Vagina (tissue), 2 donors: ENCODE results near the gene P3H4. TPM values are rescaled to one million over a fixed set of nuclear protein-coding genes. Genes with fewer than 3 reads are reported as not detected.

Source experiments
- DNase-seq, 2 donors: peaks; one replicate each; pipeline ENCODE4 v3.0.0-alpha.2; 2017; ENCODE audit errors: extremely low spot score in 2 of 2
- H3K27ac ChIP-seq: fragments of 200-600 bp; sonication (generic); one replicate; pipeline ENCODE4 v1.5.1; 2019
- H3K27me3 ChIP-seq: fragments of 200-600 bp; sonication (generic); one replicate; pipeline ENCODE4 v1.5.1; 2019
- H3K36me3 ChIP-seq, 2 donors: fragments of 200-600 bp; sonication (generic); one replicate each; pipeline ENCODE4 v1.5.1; 2017 to 2019
- H3K4me1 ChIP-seq: fragments of 200-600 bp; sonication (generic); one replicate; pipeline ENCODE4 v1.5.1; 2019
- H3K4me3 ChIP-seq, 2 donors: fragments of 200-600 bp; sonication (generic); 1 replicate in 1 of 2; 2 replicates in 1 of 2; pipeline ENCODE4 v1.5.1; 2016 to 2019
- H3K9me3 ChIP-seq: fragments of 200-600 bp; sonication (generic); one replicate; pipeline ENCODE4 v1.5.1; 2019
- POLR2A ChIP-seq, 2 donors: fragments of 450-650 bp; IDR thresholded peaks; one replicate each; pipeline ENCODE4 v1.6.1; 2017; ENCODE audit warnings: antibody characterized with exemption in 2 of 2, mild to moderate bottlenecking in 2 of 2, moderate library complexity in 2 of 2
- POLR2AphosphoS5 ChIP-seq, 2 donors: sonication (generic); formaldehyde crosslinking; IDR thresholded peaks; one replicate each; pipeline ENCODE4 v1.9.0; 2017; ENCODE audit warnings: antibody characterized with exemption in 2 of 2, mild to moderate bottlenecking in 2 of 2, low read depth in 1 of 2; ENCODE audit not compliant: insufficient read depth in 1 of 2
- intact Hi-C: fragments of 100-400 bp; cut with DNase I; formaldehyde crosslinking; loops from one replicate; pipeline ENCODE4 v1.15.1; 2023
- total RNA-seq: library from RNA; depleted of rRNA; stranded (reverse); fragments of >200 nt; gene quantifications from one replicate; pipeline ENCODE4 v1.2.3, GENCODE V29; 2016
- TF ChIP-seq, protein P1 (sequence below), 3 experiments: fragments of 450-650 bp in 2 of 3; fragments of 200-600 bp in 1 of 3; sonication (generic) in 1 of 3; IDR thresholded peaks; one replicate each; pipeline ENCODE4 v1.5.1; 2017 to 2019; ENCODE audit warnings: antibody characterized with exemption in 3 of 3, mild to moderate bottlenecking in 2 of 3, moderate library complexity in 2 of 3

Gene P3H4
- total RNA-seq, 1 donor from 2014 or later: 11.5 TPM

DNA sequence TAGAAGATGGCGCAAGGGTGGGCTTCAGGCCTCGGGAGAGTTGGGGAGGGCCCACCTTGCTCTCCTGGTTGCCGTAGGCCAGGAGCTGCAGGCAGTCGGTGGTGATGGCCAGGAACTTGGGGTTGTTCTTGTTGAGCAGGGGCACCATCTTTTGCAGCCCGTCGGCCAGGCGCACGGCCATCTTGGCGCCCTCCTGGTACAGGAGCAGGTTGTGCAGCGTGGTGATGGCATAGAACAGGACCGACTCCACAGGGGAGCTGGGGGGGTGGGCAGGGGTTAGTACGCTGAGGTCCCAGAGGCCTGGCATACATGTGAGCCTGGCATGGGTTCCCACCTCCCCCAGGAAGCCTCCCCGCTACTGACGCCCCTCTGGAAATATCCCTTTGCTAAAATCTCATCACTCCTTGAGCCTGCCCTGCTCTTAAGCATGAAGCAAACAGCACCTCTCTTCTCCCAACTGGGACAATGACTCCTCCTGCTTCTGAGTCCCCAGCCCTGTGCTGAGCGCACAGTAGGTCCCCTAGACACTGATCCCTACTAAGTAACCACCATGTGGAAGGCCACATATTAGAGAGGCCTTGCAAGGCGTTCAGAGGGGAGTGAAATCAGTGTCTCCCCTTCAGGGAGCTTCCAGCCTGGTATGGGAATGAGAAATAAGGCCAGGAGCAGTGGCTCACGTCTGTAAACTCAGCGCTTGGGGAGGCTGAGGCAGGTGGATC is 44.3 kb downstream of the P3H4 start:
- H3K27me3 ChIP-seq: no peaks in the 10 kb centered on the region
- intact Hi-C loops: no loop called here
- peaks cover 24% of the 10 kb centered on the region for H3K4me1 ChIP-seq
- H3K27ac ChIP-seq: no peak overlapping the region
- H3K9me3 ChIP-seq: no peaks in the 10 kb centered on the region
- peaks cover 0 to 78% of the 10 kb centered on the region in 2 donors for H3K36me3 ChIP-seq
- TF ChIP-seq, protein P1, sequence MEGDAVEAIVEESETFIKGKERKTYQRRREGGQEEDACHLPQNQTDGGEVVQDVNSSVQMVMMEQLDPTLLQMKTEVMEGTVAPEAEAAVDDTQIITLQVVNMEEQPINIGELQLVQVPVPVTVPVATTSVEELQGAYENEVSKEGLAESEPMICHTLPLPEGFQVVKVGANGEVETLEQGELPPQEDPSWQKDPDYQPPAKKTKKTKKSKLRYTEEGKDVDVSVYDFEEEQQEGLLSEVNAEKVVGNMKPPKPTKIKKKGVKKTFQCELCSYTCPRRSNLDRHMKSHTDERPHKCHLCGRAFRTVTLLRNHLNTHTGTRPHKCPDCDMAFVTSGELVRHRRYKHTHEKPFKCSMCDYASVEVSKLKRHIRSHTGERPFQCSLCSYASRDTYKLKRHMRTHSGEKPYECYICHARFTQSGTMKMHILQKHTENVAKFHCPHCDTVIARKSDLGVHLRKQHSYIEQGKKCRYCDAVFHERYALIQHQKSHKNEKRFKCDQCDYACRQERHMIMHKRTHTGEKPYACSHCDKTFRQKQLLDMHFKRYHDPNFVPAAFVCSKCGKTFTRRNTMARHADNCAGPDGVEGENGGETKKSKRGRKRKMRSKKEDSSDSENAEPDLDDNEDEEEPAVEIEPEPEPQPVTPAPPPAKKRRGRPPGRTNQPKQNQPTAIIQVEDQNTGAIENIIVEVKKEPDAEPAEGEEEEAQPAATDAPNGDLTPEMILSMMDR (IDR thresholded peaks at IDR 0.05): no peak
- no peak for TF ChIP-seq POLR2A (IDR thresholded peaks at IDR 0.05)
- TF ChIP-seq POLR2AphosphoS5 (IDR thresholded peaks at IDR 0.05; ENCODE audit: insufficient read depth in 1 of 2, low read depth in 1 of 2): no peak
- H3K4me3 ChIP-seq: no peak overlapping the region
- DNase-seq: no peak

DNA sequence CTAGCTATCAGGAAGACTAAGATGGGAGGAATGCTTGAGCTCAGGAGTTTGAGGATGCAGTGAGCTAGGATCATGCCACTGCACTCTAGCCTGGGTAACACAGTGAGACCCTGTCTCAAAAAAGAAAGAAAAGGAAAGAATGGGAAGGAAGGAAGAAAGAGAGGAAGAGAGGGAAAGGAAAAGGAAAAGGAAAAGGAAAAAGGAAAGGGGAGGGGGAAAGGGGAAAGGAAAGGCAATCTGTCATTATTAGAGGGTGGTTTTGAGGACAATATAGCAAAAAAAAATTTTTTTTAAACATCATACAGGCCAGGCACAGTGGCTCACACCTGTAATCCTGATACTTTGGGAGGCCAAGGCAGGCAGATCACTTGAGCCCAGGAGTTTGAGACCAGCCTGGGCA is 45.6 kb downstream of the P3H4 start:
- Histone ChIP-seq H3K36me3 (peaks cover 0 to 87% of the 10 kb centered on the region in 2 donors), H3K4me1 (peaks cover 11% of the 10 kb centered on the region), H3K9me3 (no peaks in the 10 kb centered on the region), H3K27me3 (no peaks in the 10 kb centered on the region), H3K4me3 (no peak overlapping the region), H3K27ac (no peak overlapping the region)
- intact Hi-C loops: no loop called here
- no peak for DNase-seq
- TF ChIP-seq, protein P1 (IDR thresholded peaks at IDR 0.05): no peak
- TF ChIP-seq POLR2A (IDR thresholded peaks at IDR 0.05) (no peak), POLR2AphosphoS5 (IDR thresholded peaks at IDR 0.05; ENCODE audit: insufficient read depth in 1 of 2, low read depth in 1 of 2) (no peak)

DNA sequence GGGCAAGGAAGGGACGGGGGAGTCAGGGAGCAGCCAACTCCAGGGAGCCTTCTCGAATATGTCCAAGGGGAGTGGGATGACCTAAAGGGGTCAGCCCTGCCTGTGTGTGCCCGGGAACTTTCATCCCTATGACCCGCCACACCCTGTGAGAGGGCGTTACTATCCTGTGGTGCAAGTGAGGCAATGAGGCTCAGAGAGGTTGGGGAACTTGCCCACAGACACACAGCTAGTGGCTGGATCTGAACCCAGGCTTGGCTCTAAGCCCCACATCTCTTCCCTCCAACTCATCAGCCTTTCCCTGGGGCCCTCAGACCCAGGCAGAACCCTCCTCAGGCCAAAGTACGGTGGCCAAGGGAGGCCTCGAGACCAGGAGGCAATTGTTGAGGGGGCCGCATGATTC is 48.4 kb downstream of the P3H4 start:
- intact Hi-C loops: no loop called here
- Histone ChIP-seq H3K36me3 (peaks cover 0 to 83% of the 10 kb centered on the region in 2 donors), H3K4me3 (no peak overlapping the region), H3K9me3 (no peaks in the 10 kb centered on the region), H3K4me1 (no peaks in the 10 kb centered on the region), H3K27ac (no peak overlapping the region), H3K27me3 (no peaks in the 10 kb centered on the region)
- no peak for DNase-seq
- TF ChIP-seq POLR2A (IDR thresholded peaks at IDR 0.05) (no peak), POLR2AphosphoS5 (IDR thresholded peaks at IDR 0.05; ENCODE audit: insufficient read depth in 1 of 2, low read depth in 1 of 2) (no peak)
- TF ChIP-seq, protein P1 (IDR thresholded peaks at IDR 0.05): no peak

DNA sequence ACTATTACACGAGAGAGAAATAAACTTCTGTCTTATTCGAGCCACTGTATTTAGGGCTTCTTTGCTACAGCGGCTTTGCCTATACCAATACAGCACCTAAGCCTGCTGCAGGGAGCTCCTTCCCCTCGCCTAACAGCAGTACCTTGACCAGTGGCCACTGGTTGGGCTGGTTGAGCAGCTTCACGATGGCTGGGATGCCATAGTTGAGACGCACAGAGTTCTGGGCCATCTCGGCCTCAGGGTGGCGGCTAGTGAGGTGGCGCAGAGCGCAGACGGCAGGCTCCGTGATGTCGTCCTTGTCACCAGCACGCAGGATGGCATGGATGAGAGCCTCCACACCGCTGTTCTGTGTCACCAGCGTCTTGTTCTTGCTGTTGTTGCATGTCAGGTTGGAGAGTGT is 48.9 kb downstream of the P3H4 start:
- H3K36me3 ChIP-seq: peaks cover 0 to 86% of the 10 kb centered on the region in 2 donors
- no peak for DNase-seq
- no peaks in the 10 kb centered on the region for H3K9me3 ChIP-seq
- H3K4me3 ChIP-seq: no peak overlapping the region
- H3K4me1 ChIP-seq: no peaks in the 10 kb centered on the region
- no peaks in the 10 kb centered on the region for H3K27me3 ChIP-seq
- H3K27ac ChIP-seq: no peak overlapping the region
- intact Hi-C loops: no loop called here
- no peak for TF ChIP-seq POLR2A (IDR thresholded peaks at IDR 0.05)
- TF ChIP-seq POLR2AphosphoS5 (IDR thresholded peaks at IDR 0.05; ENCODE audit: insufficient read depth in 1 of 2, low read depth in 1 of 2): no peak
- TF ChIP-seq, protein P1 (IDR thresholded peaks at IDR 0.05): no peak

DNA sequence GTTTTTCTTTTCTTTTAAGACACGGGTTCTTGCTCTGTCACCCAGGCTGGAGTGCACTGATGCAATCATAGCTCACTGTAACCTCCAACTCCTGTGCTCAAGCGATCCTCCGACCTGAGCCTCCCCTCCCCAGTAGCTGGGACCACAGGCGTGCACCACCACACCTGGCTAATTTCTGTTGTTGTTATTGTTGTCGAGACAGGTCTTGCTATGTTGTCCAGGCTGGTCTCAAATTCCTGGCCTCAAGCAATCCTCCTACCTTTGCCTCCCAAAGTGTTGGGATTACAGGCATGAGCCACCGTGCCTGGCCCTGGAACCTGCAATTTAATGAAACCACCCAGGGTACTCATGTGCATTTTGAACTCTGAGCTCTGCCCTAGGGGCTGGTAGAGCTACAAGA is 49.4 kb downstream of the P3H4 start:
- no peak overlapping the region for H3K4me3 ChIP-seq
- no peak for DNase-seq
- TF ChIP-seq POLR2AphosphoS5 (IDR thresholded peaks at IDR 0.05; ENCODE audit: insufficient read depth in 1 of 2, low read depth in 1 of 2): no peak
- TF ChIP-seq, protein P1 (IDR thresholded peaks at IDR 0.05): no peak
- TF ChIP-seq POLR2A (IDR thresholded peaks at IDR 0.05): no peak
- intact Hi-C loops: no loop called here
- no peaks in the 10 kb centered on the region for H3K9me3 ChIP-seq
- H3K4me1 ChIP-seq: no peaks in the 10 kb centered on the region
- H3K27me3 ChIP-seq: no peaks in the 10 kb centered on the region
- peaks cover 0 to 87% of the 10 kb centered on the region in 2 donors for H3K36me3 ChIP-seq
- H3K27ac ChIP-seq: no peak overlapping the region
